Iris pigment epithelial cell (primary cell): ENCODE results near the gene EVPLL.
"Not testable (repeated sequence)": the region's sequence is repeated elsewhere in the genome, so short reads cannot be mapped to it uniquely, and the experiment has no call there.

Experiments used
- DNase-seq: peaks from one replicate; pipeline ENCODE4 v3.0.0-alpha.2; 2011; ENCODE audit warnings: low read depth

EVPLL gene

GRCh38 chr17:18377437-18378204 is at the start of gene EVPLL:
Gene EVPLL, plus strand, starts transcription at chr17:18377778. Its CDS starts 3,160 bp downstream, at chr17:18380938.
- no peak for DNase-seq

GRCh38 chr17:18328643-18329204 is 48.9 kb upstream of the EVPLL start:
- DNase-seq = no peak

GRCh38 chr17:18331879-18332278 is 45.7 kb upstream of the EVPLL start:
- DNase-seq = no peak

- no peak for DNase-seq
These were observed 44.6 kb upstream of the EVPLL start for GRCh38 chr17:18332909-18333489.

GRCh38 chr17:18338158-18338557 is 39.4 kb upstream of the EVPLL start:
- DNase-seq = not testable (repeated sequence)

GRCh38 chr17:18339933-18340332 is 37.6 kb upstream of the EVPLL start:
- DNase-seq = no peak

- DNase-seq = no peak
These were observed 33.6 kb upstream of the EVPLL start for GRCh38 chr17:18344021-18344420.

- no peak for DNase-seq
These were observed 24.0 kb upstream of the EVPLL start for GRCh38 chr17:18353541-18353940.

GRCh38 chr17:18356624-18357023 is 21.0 kb upstream of the EVPLL start:
- peak; percentile 86 for DNase-seq

GRCh38 chr17:18360518-18360917 is 17.1 kb upstream of the EVPLL start:
- DNase-seq = no peak

GRCh38 chr17:18361837-18362697 is 15.5 kb upstream of the EVPLL start:
- DNase-seq = no peak

- peak; percentile 24 for DNase-seq
These were observed 14.9 kb upstream of the EVPLL start for GRCh38 chr17:18362698-18363100.

GRCh38 chr17:18363101-18364049 is 14.2 kb upstream of the EVPLL start, which contains the start of gene SHMT1:
Gene SHMT1, minus strand, starts transcription at chr17:18363550. Its CDS starts 7,569 bp downstream, at chr17:18355981.
- DNase-seq = peak; percentile 87

- DNase-seq = no peak
These were observed 13.4 kb upstream of the EVPLL start for GRCh38 chr17:18364166-18364565.

GRCh38 chr17:18368946-18369345 is 8.6 kb upstream of the EVPLL start:
- no peak for DNase-seq

- DNase-seq = no peak
These were observed 6.8 kb upstream of the EVPLL start for GRCh38 chr17:18370761-18371160.

- DNase-seq = no peak
These were observed 6.1 kb upstream of the EVPLL start for GRCh38 chr17:18371455-18371854.

- DNase-seq = not testable (repeated sequence)
These were observed 4.4 kb upstream of the EVPLL start for GRCh38 chr17:18373181-18373580.

- no peak for DNase-seq
These were observed 3.4 kb upstream of the EVPLL start for GRCh38 chr17:18374216-18374615.

- DNase-seq = no peak
These were observed 577 bp downstream of the EVPLL start for GRCh38 chr17:18378205-18378505.

- not testable (repeated sequence) for DNase-seq
These were observed 1.0 kb downstream of the EVPLL start for GRCh38 chr17:18378614-18379013.
